H1 (cell line): ENCODE measurements around the gene FSTL4. TPM values are rescaled to one million over a fixed set of nuclear protein-coding genes. Genes with fewer than 3 reads are reported as not detected.

ENCODE experiments used
- CTCF ChIA-PET: fragments of 300-600 bp; sonication (Branson Sonifier 250); formaldehyde crosslinking; loops from one replicate; lab custom pipeline; 2021; ENCODE audit not compliant: partially characterized antibody; lab: Charles Lee
- POLR2A ChIA-PET: fragments of 300-600 bp; sonication (Branson Sonifier 250); formaldehyde crosslinking; loops from one replicate; lab custom pipeline; 2021; ENCODE audit warnings: inconsistent platforms; ENCODE audit not compliant: partially characterized antibody; lab: Charles Lee
- DNase-seq, 2 experiments: peaks; one replicate each; pipeline versions ENCODE4 v3.0.0 to v3.0.0-alpha.2; 2010 to 2022; ENCODE audit warnings: low spot score in 2 of 2, low read depth in 1 of 2, mixed read lengths in 1 of 2
- FAIRE-seq: peaks from 2 replicates; lab custom pipeline; 2011; peaks lifted over from hg19 to GRCh38; lab: Jason Lieb, UNC
- H2AFZ ChIP-seq: 2 replicates; pipeline ENCODE4 v1.8.1; 2012; ENCODE audit warnings: low read length, inconsistent platforms
- H2AK5ac ChIP-seq: 2 replicates; pipeline ENCODE4 v1.6.1; 2013; ENCODE audit warnings: low read depth, low read length
- H2BK120ac ChIP-seq: replicated peaks from 2 replicates; pipeline ENCODE3; 2013; ENCODE audit warnings: low read depth, low read length, inconsistent platforms
- H2BK12ac ChIP-seq: 2 replicates; pipeline ENCODE4 v1.6.1; 2013; ENCODE audit warnings: low read depth, low read length
- H2BK15ac ChIP-seq: 2 replicates; pipeline ENCODE4 v1.6.1; 2013; ENCODE audit warnings: low read length
- H2BK20ac ChIP-seq: 2 replicates; pipeline ENCODE4 v1.6.1; 2013; ENCODE audit warnings: low read length
- H2BK5ac ChIP-seq: 2 replicates; pipeline ENCODE4 v1.6.1; 2013; ENCODE audit warnings: low read depth, low read length
- H3K14ac ChIP-seq: 2 replicates; pipeline ENCODE4 v1.6.1; 2013; ENCODE audit warnings: inconsistent platforms; ENCODE audit not compliant: insufficient read length
- H3K18ac ChIP-seq: 2 replicates; pipeline ENCODE4 v1.6.1; 2013; ENCODE audit warnings: low read length; ENCODE audit errors: extremely low read depth
- H3K23ac ChIP-seq: 2 replicates; pipeline ENCODE4 v1.6.1; 2013; ENCODE audit warnings: inconsistent platforms; ENCODE audit not compliant: insufficient read length
- H3K23me2 ChIP-seq: 2 replicates; pipeline ENCODE4 v1.6.1; 2013; ENCODE audit warnings: low read depth, low read length
- H3K27ac ChIP-seq: 2 replicates; pipeline ENCODE4 v1.6.1; 2011; ENCODE audit warnings: low read depth, low read length, inconsistent platforms
- H3K27me3 ChIP-seq, 4 experiments: replicated peaks in 1 of 4; 1 replicate in 1 of 4; 2 replicates in 3 of 4; pipeline versions ENCODE4 v1.6.1 to v1.8.1; 2011 to 2013; ENCODE audit warnings: low read length in 3 of 4, mild to moderate bottlenecking in 3 of 4, inconsistent platforms in 2 of 4, mixed read lengths in 2 of 4, moderate library complexity in 1 of 4; ENCODE audit not compliant: control insufficient read depth in 3 of 4, insufficient read depth in 3 of 4; ENCODE audit errors: extremely low read depth in 1 of 4
- H3K36me3 ChIP-seq, 4 experiments: 2 replicates each; pipeline versions ENCODE4 v1.6.1 to v1.8.1; 2011 to 2013; ENCODE audit warnings: mild to moderate bottlenecking in 4 of 4, low read length in 3 of 4, moderate library complexity in 2 of 4, control low read depth in 1 of 4, inconsistent platforms in 1 of 4; ENCODE audit not compliant: insufficient read depth in 4 of 4, control insufficient read depth in 2 of 4
- H3K4ac ChIP-seq: replicated peaks from 2 replicates; pipeline ENCODE3; 2013; ENCODE audit warnings: low read length, low read depth, mixed read lengths, inconsistent platforms; ENCODE audit not compliant: insufficient read length
- H3K4me1 ChIP-seq, 4 experiments: replicated peaks in 1 of 4; 1 replicate in 1 of 4; 2 replicates in 3 of 4; pipeline versions ENCODE4 v1.6.1 to v1.8.1; 2011 to 2013; ENCODE audit warnings: low read length in 3 of 4, inconsistent platforms in 2 of 4, mixed read lengths in 1 of 4; ENCODE audit not compliant: insufficient read depth in 4 of 4, control insufficient read depth in 3 of 4
- H3K4me2 ChIP-seq, 2 experiments: 2 replicates each; pipeline versions ENCODE4 v1.6.1 to v1.8.1; 2011 to 2013; ENCODE audit warnings: low read depth in 2 of 2, low read length in 2 of 2, control low read depth in 1 of 2, inconsistent platforms in 1 of 2, mild to moderate bottlenecking in 1 of 2; ENCODE audit not compliant: insufficient read depth in 1 of 2
- H3K4me3 ChIP-seq, 4 experiments: fragments of 200-600, 300-600 bp in 1 of 4; sonication (generic), shearing (Covaris generic), sonication (Bioruptor Twin) in 1 of 4; 2 replicates each; pipeline versions ENCODE4 v1.5.1 to v1.8.1; 2011 to 2016; ENCODE audit warnings: low read length in 4 of 4, low read depth in 3 of 4, control low read depth in 2 of 4, inconsistent platforms in 2 of 4, mild to moderate bottlenecking in 2 of 4, mixed read lengths in 1 of 4, moderate library complexity in 1 of 4; ENCODE audit not compliant: insufficient read depth in 2 of 4; ENCODE audit errors: extremely low read depth in 1 of 4
- H3K56ac ChIP-seq: replicated peaks from 2 replicates; pipeline ENCODE3; 2013; ENCODE audit warnings: low read depth, mild to moderate bottlenecking, mixed read lengths, low read length, inconsistent platforms; ENCODE audit not compliant: insufficient read length
- H3K79me1 ChIP-seq: 2 replicates; pipeline ENCODE4 v1.6.1; 2013; ENCODE audit warnings: low read depth, low read length, control low read depth
- H3K79me2 ChIP-seq, 2 experiments: 2 replicates each; pipeline versions ENCODE4 v1.6.1 to v1.8.1; 2012 to 2013; ENCODE audit warnings: low read length in 2 of 2, mild to moderate bottlenecking in 2 of 2, inconsistent platforms in 1 of 2; ENCODE audit not compliant: insufficient read depth in 2 of 2, control insufficient read depth in 1 of 2
- H3K9ac ChIP-seq, 4 experiments: replicated peaks in 1 of 4; 1 replicate in 1 of 4; 2 replicates in 3 of 4; pipeline versions ENCODE4 v1.6.1 to v1.8.1; 2011 to 2013; ENCODE audit warnings: low read depth in 3 of 4, low read length in 3 of 4, control low read depth in 2 of 4, mild to moderate bottlenecking in 2 of 4, moderate library complexity in 2 of 4, inconsistent platforms in 1 of 4; ENCODE audit errors: extremely low read depth in 1 of 4
- H3K9me3 ChIP-seq, 2 experiments: 2 replicates each; pipeline versions ENCODE4 v1.6.1 to v1.8.1; 2012 to 2013; ENCODE audit warnings: mild to moderate bottlenecking in 2 of 2, moderate library complexity in 2 of 2, control low read depth in 1 of 2, inconsistent platforms in 1 of 2, low read depth in 1 of 2, low read length in 1 of 2, mixed read lengths in 1 of 2; ENCODE audit not compliant: insufficient read depth in 2 of 2
- H4K20me1 ChIP-seq, 2 experiments: replicated peaks in 1 of 2; 2 replicates each; pipeline versions ENCODE3 to v1.8.1; 2011 to 2013; ENCODE audit warnings: inconsistent platforms in 2 of 2, low read length in 2 of 2, mild to moderate bottlenecking in 1 of 2; ENCODE audit not compliant: insufficient read depth in 2 of 2, control insufficient read depth in 1 of 2
- H4K5ac ChIP-seq: 2 replicates; pipeline ENCODE4 v1.6.1; 2013; ENCODE audit warnings: low read length, low read depth, mixed read lengths, inconsistent platforms; ENCODE audit not compliant: insufficient read length
- H4K8ac ChIP-seq: 2 replicates; pipeline ENCODE4 v1.8.0; 2013; ENCODE audit warnings: mild to moderate bottlenecking, moderate library complexity, low read length, inconsistent platforms; ENCODE audit not compliant: insufficient read depth; ENCODE audit errors: extremely low read depth
- H4K91ac ChIP-seq: replicated peaks from 2 replicates; pipeline ENCODE3; 2013; ENCODE audit warnings: low read length, mixed read lengths, inconsistent platforms; ENCODE audit not compliant: insufficient read length
- CHD2 ChIP-seq: IDR thresholded peaks from 2 replicates; pipeline ENCODE4 v1.6.1; 2012; ENCODE audit warnings: low read length, improper control_type of control experiment
- WGBS, 2 experiments: shearing (Covaris generic) in 1 of 2; methylation state at CpG; one replicate each; pipeline versions ENCODE4 v1.1.6 to v1.1.7; 2013 to 2015; ENCODE audit warnings: low lambda C conversion rate in 2 of 2, mixed read lengths in 2 of 2, inconsistent platforms in 1 of 2, low coverage in 1 of 2, missing lambda C conversion rate in 1 of 2; ENCODE audit not compliant: insufficient replicate concordance in 2 of 2, insufficient coverage in 1 of 2, insufficient read length in 1 of 2; ENCODE audit errors: extremely low coverage in 1 of 2, missing lambda C conversion rate in 1 of 2; 5-methylcytosine and 5-hydroxymethylcytosine counted together
- polyA plus RNA-seq, 7 experiments: library from polyadenylated mRNA; depleted of rRNA in 3 of 7; stranded (reverse) in 5 of 7; unstranded in 2 of 7; fragments of >200 nt in 5 of 7; fragments of 200-250 nt in 2 of 7; gene quantifications; 1 replicate in 5 of 7; 2 replicates in 1 of 7; 4 replicates in 1 of 7; pipeline versions ENCODE4 v1.2.1 to v1.2.3, GENCODE V29; 2011 to 2013; ENCODE audit warnings: missing spikeins in 2 of 7, mixed read lengths in 2 of 7
- total RNA-seq: library from RNA; stranded (reverse); fragmentation: NEBNext Ultra II Directional; extraction: Animal tissue kit (Norgen Biotek cat#: 25700); gene quantifications from 2 replicates; pipeline ENCODE4 v1.2.1, GENCODE V29; 2021

Gene FSTL4
- total and polyA plus RNA-seq, 2 of the 8 experiments (the other 6 are each of a cell fraction or from before 2014, with no cell fraction given), result 3.1 to 4.1 TPM

- no peaks in the 10 kb centered on the region for H4K20me1 ChIP-seq
- no peaks in the 10 kb centered on the region for H3K27me3 ChIP-seq
- H2BK15ac ChIP-seq, result no peak overlapping the region
- no peak overlapping the region for H4K91ac ChIP-seq
- no peaks in the 10 kb centered on the region for H3K79me1 ChIP-seq
- no peak overlapping the region for H3K4me2 ChIP-seq
- H3K4ac ChIP-seq, result no peak overlapping the region
- H3K9me3 ChIP-seq, result no peaks in the 10 kb centered on the region
- no peak for DNase-seq
- whole genome bisulfite sequencing, 2 experiments, result 90% methylated on average over 2 of the region's 2 CpGs; no CpG with 5 or more reads in 1 of the 2 experiments
- no peak overlapping the region for H2BK20ac ChIP-seq
- ChIA-PET CTCF (interaction anchor here (10.1 kb wide), 1 partner anchor 10 kb away, joined by 122 read pairs; no protein-coding TSS in a partner anchor), POLR2A (no interaction called here)
- H3K9ac ChIP-seq, result no peak overlapping the region
- H3K27ac ChIP-seq, result no peak overlapping the region
- no peaks in the 10 kb centered on the region for H3K23me2 ChIP-seq
- TF ChIP-seq CHD2, result no peak
- H2AK5ac ChIP-seq, result no peak overlapping the region
- H3K14ac ChIP-seq, result no peak overlapping the region
- H3K79me2 ChIP-seq, result no peaks in the 10 kb centered on the region
- no peak overlapping the region for H4K8ac ChIP-seq
- H3K36me3 ChIP-seq, result no peaks in the 10 kb centered on the region
- H4K5ac ChIP-seq, result no peak overlapping the region
- no peak overlapping the region for H3K23ac ChIP-seq
- no peak overlapping the region for H2AFZ ChIP-seq
- H3K56ac ChIP-seq, result no peak overlapping the region
- H3K18ac ChIP-seq, result no peak overlapping the region
- no peak overlapping the region for H2BK5ac ChIP-seq
- no peak overlapping the region for H2BK120ac ChIP-seq
- H3K4me3 ChIP-seq, result no peak overlapping the region
- FAIRE-seq, result no peak
- H2BK12ac ChIP-seq, result no peak overlapping the region
- H3K4me1 ChIP-seq, result peaks cover 0 to 2% (median 0%) of the 10 kb centered on the region in 4 experiments; a peak in 1 of 7 replicates
These were observed 199.7 kb downstream of the FSTL4 start for GRCh38 chr5:133412661-133413060.
